ENCODE results near the gene MARK3.

Gene MARK3

GRCh38 chr14:103362780-103363179, 22.4 kb upstream of the MARK3 start:
- in situ Hi-C loops (cut with MboI; ENCODE audit: low sequenced_read_pairs) = no loop called here

GRCh38 chr14:103366741-103367140, 18.5 kb upstream of the MARK3 start:
- in situ Hi-C loops (cut with MboI; ENCODE audit: low sequenced_read_pairs) = no loop called here

- in situ Hi-C loops (cut with MboI; ENCODE audit: low sequenced_read_pairs) = no loop called here
Measured at GRCh38 chr14:103367995-103368394, 17.2 kb upstream of the MARK3 start.

- in situ Hi-C loops (cut with MboI; ENCODE audit: low sequenced_read_pairs) = no loop called here
Measured at GRCh38 chr14:103370087-103370486, 15.1 kb upstream of the MARK3 start.

- in situ Hi-C loops (cut with MboI; ENCODE audit: low sequenced_read_pairs) = no loop called here
Measured at GRCh38 chr14:103372017-103372416, 13.2 kb upstream of the MARK3 start.

GRCh38 chr14:103372552-103373304, 12.5 kb upstream of the MARK3 start:
- in situ Hi-C loops (cut with MboI; ENCODE audit: low sequenced_read_pairs) = no loop called here

- in situ Hi-C loops (cut with MboI; ENCODE audit: low sequenced_read_pairs) = no loop called here
Measured at GRCh38 chr14:103374121-103374520, 11.1 kb upstream of the MARK3 start.

- in situ Hi-C loops (cut with MboI; ENCODE audit: low sequenced_read_pairs) = no loop called here
Measured at GRCh38 chr14:103377522-103378037, 7.6 kb upstream of the MARK3 start.

GRCh38 chr14:103378038-103378854, 7.0 kb upstream of the MARK3 start:
- in situ Hi-C loops (cut with MboI; ENCODE audit: low sequenced_read_pairs) = no loop called here

- in situ Hi-C loops (cut with MboI; ENCODE audit: low sequenced_read_pairs) = no loop called here
Measured at GRCh38 chr14:103380719-103381377, 4.4 kb upstream of the MARK3 start.

GRCh38 chr14:103382376-103382775, 2.8 kb upstream of the MARK3 start:
- in situ Hi-C loops (cut with MboI; ENCODE audit: low sequenced_read_pairs) = no loop called here

- in situ Hi-C loops (cut with MboI; ENCODE audit: low sequenced_read_pairs) = no loop called here
Measured at GRCh38 chr14:103384450-103385151, 614 bp upstream of the MARK3 start.

GRCh38 chr14:103385929-103386712, 906 bp downstream of the MARK3 start:
- in situ Hi-C loops (cut with MboI; ENCODE audit: low sequenced_read_pairs) = no loop called here

GRCh38 chr14:103386713-103387329, 1.6 kb downstream of the MARK3 start:
- in situ Hi-C loops (cut with MboI; ENCODE audit: low sequenced_read_pairs) = no loop called here

- in situ Hi-C loops (cut with MboI; ENCODE audit: low sequenced_read_pairs) = no loop called here
Measured at GRCh38 chr14:103388664-103389063, 3.4 kb downstream of the MARK3 start.

GRCh38 chr14:103390605-103391004, 5.4 kb downstream of the MARK3 start:
- in situ Hi-C loops (cut with MboI; ENCODE audit: low sequenced_read_pairs) = no loop called here

GRCh38 chr14:103391048-103391447, 5.8 kb downstream of the MARK3 start:
- in situ Hi-C loops (cut with MboI; ENCODE audit: low sequenced_read_pairs) = no loop called here

GRCh38 chr14:103392106-103392505, 6.9 kb downstream of the MARK3 start:
- in situ Hi-C loops (cut with MboI; ENCODE audit: low sequenced_read_pairs) = no loop called here

GRCh38 chr14:103392572-103392971, 7.4 kb downstream of the MARK3 start:
- in situ Hi-C loops (cut with MboI; ENCODE audit: low sequenced_read_pairs) = no loop called here

GRCh38 chr14:103393070-103393469, 7.9 kb downstream of the MARK3 start:
- in situ Hi-C loops (cut with MboI; ENCODE audit: low sequenced_read_pairs) = no loop called here
